ENCODE data around the gene BRD9.

- TF ChIP-seq CTCF (conservative IDR thresholded peaks at IDR 0.05 in 1 of 2, IDR thresholded peaks at IDR 0.05 in 1 of 2; ENCODE audit: low read depth in 1 of 2, low read length in 2 of 2): no peak
- TF ChIP-seq EZH2 (IDR thresholded peaks at IDR 0.05; ENCODE audit: low read length, missing control alignments): no peak
Observed at GRCh38 chr5:886716-887325, 5.8 kb downstream of the BRD9 start.

All from fibroblast of lung (primary cell).